Mononuclear cell (primary cell): ENCODE data around the gene RASGRF2. TPM values are rescaled to one million over a fixed set of nuclear protein-coding genes. Genes with fewer than 3 reads are reported as not detected.
"Not testable (repeated sequence)": the region's sequence is repeated elsewhere in the genome, so short reads cannot be mapped to it uniquely, and the experiment has no call there.

Experiments used
- H3K27me3 ChIP-seq: 2 replicates; pipeline ENCODE4 v1.6.0; 2011; ENCODE audit warnings: low read length, control low read depth; ENCODE audit not compliant: insufficient read depth
- H3K4me1 ChIP-seq: 2 replicates; pipeline ENCODE4 v1.5.1; 2011; ENCODE audit warnings: mild to moderate bottlenecking, low read length, control low read depth; ENCODE audit not compliant: insufficient read depth
- H3K4me3 ChIP-seq: 2 replicates; pipeline ENCODE4 v1.5.1; 2011; ENCODE audit warnings: mild to moderate bottlenecking, low read length, moderate library complexity
- H3K9me3 ChIP-seq: 2 replicates; pipeline ENCODE4 v1.5.1; 2011; ENCODE audit warnings: low read depth, mild to moderate bottlenecking, control low read depth, low read length
- total RNA-seq: library from RNA; depleted of rRNA; stranded (reverse); fragments of >200 nt; gene quantifications from one replicate; pipeline ENCODE4 v1.2.3, GENCODE V29; 2012

The RASGRF2 gene
- total RNA-seq, 1 donor, result 14.7 TPM

GRCh38 chr5:81081461-81081835 lies 121.3 kb downstream of the RASGRF2 start:
- H3K4me3 ChIP-seq, result no peak overlapping the region
- H3K4me1 ChIP-seq, result no peaks in the 10 kb centered on the region
- H3K9me3 ChIP-seq, result no peaks in the 10 kb centered on the region
- H3K27me3 ChIP-seq, result no peaks in the 10 kb centered on the region

GRCh38 chr5:81086881-81087281 lies 126.7 kb downstream of the RASGRF2 start:
- Histone ChIP-seq H3K9me3 (no peaks in the 10 kb centered on the region), H3K27me3 (no peaks in the 10 kb centered on the region), H3K4me3 (no peak overlapping the region), H3K4me1 (no peaks in the 10 kb centered on the region)

- Histone ChIP-seq H3K4me1 (no peaks in the 10 kb centered on the region), H3K9me3 (no peaks in the 10 kb centered on the region), H3K27me3 (no peaks in the 10 kb centered on the region), H3K4me3 (no peak overlapping the region)
These were observed 131.0 kb downstream of the RASGRF2 start for GRCh38 chr5:81091199-81091598.

- H3K9me3 ChIP-seq, result no peaks in the 10 kb centered on the region
- no peak overlapping the region for H3K4me3 ChIP-seq
- no peaks in the 10 kb centered on the region for H3K4me1 ChIP-seq
- H3K27me3 ChIP-seq, result no peaks in the 10 kb centered on the region
These were observed 133.5 kb downstream of the RASGRF2 start for GRCh38 chr5:81093536-81094196.

- H3K27me3 ChIP-seq, result no peaks in the 10 kb centered on the region
- no peaks in the 10 kb centered on the region for H3K4me1 ChIP-seq
- no peak overlapping the region for H3K4me3 ChIP-seq
- H3K9me3 ChIP-seq, result no peaks in the 10 kb centered on the region
These were observed 135.7 kb downstream of the RASGRF2 start for GRCh38 chr5:81095835-81096234.

- Histone ChIP-seq H3K27me3 (no peaks in the 10 kb centered on the region), H3K4me3 (no peak overlapping the region), H3K4me1 (no peaks in the 10 kb centered on the region)
These were observed 137.6 kb downstream of the RASGRF2 start for GRCh38 chr5:81097713-81098112.

GRCh38 chr5:81105261-81105877 lies 145.2 kb downstream of the RASGRF2 start:
- Histone ChIP-seq H3K4me3 (no peak overlapping the region), H3K27me3 (no peaks in the 10 kb centered on the region), H3K4me1 (peaks cover 9% of the 10 kb centered on the region), H3K9me3 (no peaks in the 10 kb centered on the region)

More at GRCh38 chr5:81097713-81098112, 137.6 kb downstream of the RASGRF2 start:
- no peaks in the 10 kb centered on the region for H3K9me3 ChIP-seq

- H3K4me1 ChIP-seq, result no peaks in the 10 kb centered on the region
- no peaks in the 10 kb centered on the region for H3K9me3 ChIP-seq
- H3K27me3 ChIP-seq, result no peaks in the 10 kb centered on the region
- H3K4me3 ChIP-seq, result no peak overlapping the region
These were observed 155.1 kb downstream of the RASGRF2 start for GRCh38 chr5:81115261-81115660.

- Histone ChIP-seq H3K4me1 (no peaks in the 10 kb centered on the region), H3K9me3 (no peaks in the 10 kb centered on the region), H3K4me3 (no peak overlapping the region), H3K27me3 (no peaks in the 10 kb centered on the region)
These were observed 157.4 kb downstream of the RASGRF2 start for GRCh38 chr5:81117566-81117965.

GRCh38 chr5:81121273-81121672 lies 161.1 kb downstream of the RASGRF2 start:
- Histone ChIP-seq H3K4me1 (no peaks in the 10 kb centered on the region), H3K9me3 (no peaks in the 10 kb centered on the region), H3K27me3 (no peaks in the 10 kb centered on the region), H3K4me3 (no peak overlapping the region)

GRCh38 chr5:81121836-81122630 lies 161.9 kb downstream of the RASGRF2 start:
- no peaks in the 10 kb centered on the region for H3K9me3 ChIP-seq
- no peak overlapping the region for H3K4me3 ChIP-seq
- H3K4me1 ChIP-seq, result no peaks in the 10 kb centered on the region
- H3K27me3 ChIP-seq, result no peaks in the 10 kb centered on the region

- H3K4me1 ChIP-seq, result not testable (repeated sequence)
These were observed 164.5 kb downstream of the RASGRF2 start for GRCh38 chr5:81124689-81125088.

GRCh38 chr5:81125959-81126358 lies 165.8 kb downstream of the RASGRF2 start:
- no peaks in the 10 kb centered on the region for H3K27me3 ChIP-seq
- H3K9me3 ChIP-seq, result no peaks in the 10 kb centered on the region
- H3K4me3 ChIP-seq, result no peak overlapping the region
- H3K4me1 ChIP-seq, result no peaks in the 10 kb centered on the region

More at GRCh38 chr5:81124689-81125088, 164.5 kb downstream of the RASGRF2 start:
- not testable (repeated sequence) for H3K4me3 ChIP-seq, H3K27me3 ChIP-seq, H3K9me3 ChIP-seq

- Histone ChIP-seq H3K4me3 (no peak overlapping the region), H3K27me3 (no peaks in the 10 kb centered on the region), H3K4me1 (no peaks in the 10 kb centered on the region), H3K9me3 (no peaks in the 10 kb centered on the region)
These were observed 168.3 kb downstream of the RASGRF2 start for GRCh38 chr5:81128416-81128815.

GRCh38 chr5:81132381-81132780 lies 172.2 kb downstream of the RASGRF2 start:
- H3K27me3 ChIP-seq, result no peaks in the 10 kb centered on the region
- H3K9me3 ChIP-seq, result no peaks in the 10 kb centered on the region
- H3K4me3 ChIP-seq, result no peak overlapping the region
- H3K4me1 ChIP-seq, result no peaks in the 10 kb centered on the region
